ENCODE results near the gene STPG1.

Gene STPG1

DNA sequence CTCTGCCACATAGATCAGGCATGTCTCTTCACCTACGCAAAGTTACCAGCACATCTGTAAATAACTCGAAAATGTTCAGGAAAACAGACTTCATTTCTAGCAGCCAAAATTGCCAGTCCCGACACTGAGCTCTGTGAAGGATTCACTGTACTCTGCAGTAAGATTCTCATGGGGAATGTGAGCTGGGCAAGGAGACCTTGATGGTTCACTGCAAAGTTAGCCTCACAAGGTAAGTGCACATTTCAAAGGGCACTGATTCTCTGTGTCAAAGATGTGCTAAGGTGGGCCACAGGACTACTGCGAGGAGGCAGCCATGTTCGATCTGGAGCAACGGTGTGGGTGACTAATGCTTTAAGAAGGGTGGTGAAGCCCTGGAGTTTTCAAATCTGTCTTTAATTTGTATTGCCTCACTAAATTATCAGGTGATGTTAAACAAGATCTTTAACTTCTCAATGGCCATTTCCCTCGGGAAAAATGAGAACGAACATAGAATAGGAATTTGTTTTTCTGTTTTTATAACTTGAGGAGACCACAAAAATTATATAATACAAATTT, 25.2 kb downstream of the STPG1 start:
- no peaks in the 10 kb centered on the region for H3K79me2 ChIP-seq (ENCODE audit: insufficient read depth, low read length)
- H3K4me3 ChIP-seq (ENCODE audit: low read depth in 1 of 2, low read length in 2 of 2): no peak overlapping the region
- no peaks in the 10 kb centered on the region for H3K4me1 ChIP-seq (ENCODE audit: insufficient read depth, low read length)
- H3K27ac ChIP-seq (ENCODE audit: low read length): no peak overlapping the region
- TF ChIP-seq EZH2 (IDR thresholded peaks at IDR 0.05; ENCODE audit: borderline replicate concordance, low read depth, low read length, severe bottlenecking): no peak
- TF ChIP-seq, protein P1, sequence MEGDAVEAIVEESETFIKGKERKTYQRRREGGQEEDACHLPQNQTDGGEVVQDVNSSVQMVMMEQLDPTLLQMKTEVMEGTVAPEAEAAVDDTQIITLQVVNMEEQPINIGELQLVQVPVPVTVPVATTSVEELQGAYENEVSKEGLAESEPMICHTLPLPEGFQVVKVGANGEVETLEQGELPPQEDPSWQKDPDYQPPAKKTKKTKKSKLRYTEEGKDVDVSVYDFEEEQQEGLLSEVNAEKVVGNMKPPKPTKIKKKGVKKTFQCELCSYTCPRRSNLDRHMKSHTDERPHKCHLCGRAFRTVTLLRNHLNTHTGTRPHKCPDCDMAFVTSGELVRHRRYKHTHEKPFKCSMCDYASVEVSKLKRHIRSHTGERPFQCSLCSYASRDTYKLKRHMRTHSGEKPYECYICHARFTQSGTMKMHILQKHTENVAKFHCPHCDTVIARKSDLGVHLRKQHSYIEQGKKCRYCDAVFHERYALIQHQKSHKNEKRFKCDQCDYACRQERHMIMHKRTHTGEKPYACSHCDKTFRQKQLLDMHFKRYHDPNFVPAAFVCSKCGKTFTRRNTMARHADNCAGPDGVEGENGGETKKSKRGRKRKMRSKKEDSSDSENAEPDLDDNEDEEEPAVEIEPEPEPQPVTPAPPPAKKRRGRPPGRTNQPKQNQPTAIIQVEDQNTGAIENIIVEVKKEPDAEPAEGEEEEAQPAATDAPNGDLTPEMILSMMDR (IDR thresholded peaks at IDR 0.05; ENCODE audit: borderline replicate concordance, extremely low read depth, low read length, poor library complexity, severe bottlenecking): no peak
- 0 out of 2 replicates have a peak, but pooled peaks cover 4% of the 10 kb centered on the region for H4K20me1 ChIP-seq (ENCODE audit: insufficient read depth, low read length)
- ATAC-seq (ENCODE audit: insufficient read depth, low read depth): no peak
- H3K9ac ChIP-seq (ENCODE audit: low read depth, low read length): no peak overlapping the region
- no peaks in the 10 kb centered on the region for H3K9me3 ChIP-seq (ENCODE audit: insufficient read depth, low read length, severe bottlenecking)
- peaks cover 14% of the 10 kb centered on the region for H3K27me3 ChIP-seq (ENCODE audit: insufficient read depth, low read length, poor library complexity)
- no peak overlapping the region for H2AFZ ChIP-seq (ENCODE audit: low read depth, low read length)
- no peak overlapping the region for H3K4me2 ChIP-seq (ENCODE audit: insufficient read depth, low read length)
- H3K36me3 ChIP-seq (ENCODE audit: insufficient read depth, low read length): no peaks in the 10 kb centered on the region
- DNase-seq: no peak

DNA sequence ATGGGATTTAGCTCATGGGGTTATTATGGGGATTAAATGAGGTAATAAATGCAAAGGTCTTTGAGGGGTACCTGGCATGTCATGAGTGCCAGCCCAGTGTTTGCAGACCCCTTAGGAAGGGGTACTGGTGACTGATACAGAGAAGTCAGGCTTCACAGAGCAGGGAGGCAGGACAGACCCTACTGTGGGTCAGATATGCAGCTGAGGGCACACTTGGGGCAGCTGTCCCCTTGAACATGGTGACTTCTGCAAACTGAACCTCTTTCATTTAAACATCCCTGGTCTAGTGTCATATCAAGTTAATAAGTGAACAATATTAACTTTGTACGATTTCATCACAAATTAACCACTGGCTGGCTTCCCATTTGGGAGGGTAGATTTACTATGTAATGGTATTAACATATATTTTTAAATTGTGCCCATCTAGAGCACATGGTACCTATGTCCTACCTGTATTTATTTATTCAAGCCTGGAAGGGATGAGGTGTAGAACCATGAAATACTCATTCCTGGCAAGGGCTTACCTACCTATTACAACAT, 25.9 kb downstream of the STPG1 start:
- TF ChIP-seq, protein P1 (IDR thresholded peaks at IDR 0.05; ENCODE audit: borderline replicate concordance, extremely low read depth, low read length, poor library complexity, severe bottlenecking): no peak
- no peak for TF ChIP-seq EZH2 (IDR thresholded peaks at IDR 0.05; ENCODE audit: borderline replicate concordance, low read depth, low read length, severe bottlenecking)
- Histone ChIP-seq H2AFZ (ENCODE audit: low read depth, low read length) (no peak overlapping the region), H4K20me1 (ENCODE audit: insufficient read depth, low read length) (0 out of 2 replicates have a peak, but pooled peaks cover 4% of the 10 kb centered on the region), H3K9me3 (ENCODE audit: insufficient read depth, low read length, severe bottlenecking) (no peaks in the 10 kb centered on the region), H3K36me3 (ENCODE audit: insufficient read depth, low read length) (no peaks in the 10 kb centered on the region), H3K27me3 (ENCODE audit: insufficient read depth, low read length, poor library complexity) (peaks cover 10% of the 10 kb centered on the region), H3K9ac (ENCODE audit: low read depth, low read length) (no peak overlapping the region), H3K4me3 (ENCODE audit: low read depth in 1 of 2, low read length in 2 of 2) (no peak overlapping the region), H3K79me2 (ENCODE audit: insufficient read depth, low read length) (no peaks in the 10 kb centered on the region), H3K4me1 (ENCODE audit: insufficient read depth, low read length) (no peaks in the 10 kb centered on the region), H3K27ac (ENCODE audit: low read length) (no peak overlapping the region), H3K4me2 (ENCODE audit: insufficient read depth, low read length) (no peak overlapping the region)
- ATAC-seq (ENCODE audit: insufficient read depth, low read depth): no peak
- DNase-seq: no peak

DNA sequence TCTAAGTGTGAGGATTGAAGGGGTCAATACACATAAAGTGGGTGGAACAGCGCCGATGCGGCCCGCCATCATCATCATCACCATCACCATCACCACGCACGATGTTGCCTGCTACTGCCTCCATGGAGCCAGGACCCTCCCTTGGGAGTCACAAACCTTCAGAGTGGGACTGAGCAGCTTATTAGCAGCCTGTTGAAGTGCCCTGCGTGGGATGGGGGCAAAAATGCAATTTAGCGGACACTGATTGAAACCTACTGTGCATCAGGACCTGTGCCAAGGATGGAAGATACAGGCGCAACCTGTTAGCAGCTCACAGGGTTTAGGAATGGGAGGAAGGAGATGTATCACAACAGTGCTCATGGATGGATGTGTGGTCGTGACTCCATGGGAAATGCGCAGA, 26.7 kb downstream of the STPG1 start:
- no peak overlapping the region for H3K4me3 ChIP-seq (ENCODE audit: low read depth in 1 of 2, low read length in 2 of 2)
- H3K4me2 ChIP-seq (ENCODE audit: insufficient read depth, low read length): no peak overlapping the region
- H3K4me1 ChIP-seq (ENCODE audit: insufficient read depth, low read length): no peaks in the 10 kb centered on the region
- no peak for ATAC-seq (ENCODE audit: insufficient read depth, low read depth)
- H2AFZ ChIP-seq (ENCODE audit: low read depth, low read length): no peak overlapping the region
- H4K20me1 ChIP-seq (ENCODE audit: insufficient read depth, low read length): 0 out of 2 replicates have a peak, but pooled peaks cover 2% of the 10 kb centered on the region
- H3K27ac ChIP-seq (ENCODE audit: low read length): no peak overlapping the region
- H3K9ac ChIP-seq (ENCODE audit: low read depth, low read length): no peak overlapping the region
- H3K36me3 ChIP-seq (ENCODE audit: insufficient read depth, low read length): no peaks in the 10 kb centered on the region
- DNase-seq: no peak
- no peaks in the 10 kb centered on the region for H3K9me3 ChIP-seq (ENCODE audit: insufficient read depth, low read length, severe bottlenecking)
- TF ChIP-seq, protein P1 (IDR thresholded peaks at IDR 0.05; ENCODE audit: borderline replicate concordance, extremely low read depth, low read length, poor library complexity, severe bottlenecking): no peak
- no peak for TF ChIP-seq EZH2 (IDR thresholded peaks at IDR 0.05; ENCODE audit: borderline replicate concordance, low read depth, low read length, severe bottlenecking)
- H3K27me3 ChIP-seq (ENCODE audit: insufficient read depth, low read length, poor library complexity): peaks cover 11% of the 10 kb centered on the region
- H3K79me2 ChIP-seq (ENCODE audit: insufficient read depth, low read length): no peaks in the 10 kb centered on the region
